HCT116 (cell line): ENCODE data around the gene AGAP1. TPM values are rescaled to one million over a fixed set of nuclear protein-coding genes. Genes with fewer than 3 reads are reported as not detected.

Source experiments
- ATAC-seq: fragments of 200-7000 bp; cut with Tn5 transposase; 2 replicates; pipeline ENCODE4 v1.9.1; 2020; ENCODE audit warnings: mild to moderate bottlenecking, moderate library complexity
- BruUV-seq: library from RNA; stranded (reverse); fragments of 400-500 nt; replicated peaks from 2 replicates; lab custom pipeline; 2021; lab: Mats Ljungman, UMichigan
- CTCF ChIA-PET: fragments of 300-600 bp; sonication (Branson Sonifier 250); formaldehyde crosslinking; loops from one replicate; lab custom pipeline; 2021; ENCODE audit warnings: antibody characterized with exemption; lab: Charles Lee
- POLR2A ChIA-PET: fragments of 300-600, 350-600 bp; sonication (Branson Sonifier 250); formaldehyde crosslinking; loops from one replicate; lab custom pipeline; 2021; ENCODE audit warnings: antibody characterized with exemption; lab: Charles Lee
- RAD21 ChIA-PET, 2 experiments: fragments of 300-600 bp; sonication (Branson Sonifier 250); formaldehyde crosslinking; loops; one replicate each; lab custom pipeline; 2023; ENCODE audit warnings: low total read pairs in 2 of 2; ENCODE audit not compliant: uncharacterized antibody in 2 of 2, unreplicated experiment in 2 of 2, low non-redundant PET in 1 of 2; lab: Charles Lee
- DNase-seq: peaks from one replicate; pipeline ENCODE4 v3.0.0-alpha.2; 2010; ENCODE audit warnings: low read depth, low spot score
- H2AFZ ChIP-seq: fragments of 200-600 bp; shearing (Covaris generic), sonication (generic); 2 replicates; pipeline ENCODE4 v1.6.1; 2017; ENCODE audit warnings: low read depth, mixed run types, mixed read lengths, antibody characterized with exemption, low read length; ENCODE audit not compliant: poor library complexity, severe bottlenecking
- H3K27ac ChIP-seq: 2 replicates; pipeline ENCODE4 v1.5.1; 2012; ENCODE audit warnings: low read depth, low read length
- H3K27me3 ChIP-seq: fragments of 200-600 bp; sonication (generic); 2 replicates; pipeline ENCODE4 v1.6.1; 2016; ENCODE audit warnings: mixed run types, low read length, mixed read lengths; ENCODE audit not compliant: insufficient read depth
- H3K36me3 ChIP-seq, 2 experiments: fragments of 200-500 bp in 1 of 2; fragments of 200-600 bp in 1 of 2; sonication (Bioruptor generic) in 1 of 2; sonication (generic) in 1 of 2; 2 replicates each; pipeline versions ENCODE4 v1.5.1 to v1.6.1; 2014 to 2016; ENCODE audit warnings: low read length in 2 of 2, inconsistent platforms in 1 of 2, mixed read lengths in 1 of 2, mixed run types in 1 of 2; ENCODE audit not compliant: insufficient read depth in 2 of 2, control insufficient read depth in 1 of 2
- H3K4me1 ChIP-seq, 2 experiments: fragments of 200-600 bp in 1 of 2; sonication (generic) in 1 of 2; 2 replicates each; pipeline versions ENCODE4 v1.5.1 to v1.6.1; 2012 to 2017; ENCODE audit warnings: low read length in 2 of 2, inconsistent platforms in 1 of 2, mild to moderate bottlenecking in 1 of 2, mixed read lengths in 1 of 2, mixed run types in 1 of 2, moderate library complexity in 1 of 2; ENCODE audit not compliant: insufficient read depth in 2 of 2, control insufficient read depth in 1 of 2
- H3K4me2 ChIP-seq: fragments of 200-600 bp; sonication (generic); 2 replicates; pipeline ENCODE4 v1.6.1; 2017; ENCODE audit warnings: mixed run types, low read length, mixed read lengths
- H3K4me3 ChIP-seq, 2 experiments: fragments of 200-600 bp in 1 of 2; sonication (generic) in 1 of 2; replicated peaks in 1 of 2; 2 replicates each; pipeline ENCODE4 v1.5.1; 2011 to 2016; ENCODE audit warnings: low read length in 2 of 2, control low read depth in 1 of 2, low read depth in 1 of 2, mild to moderate bottlenecking in 1 of 2, mixed read lengths in 1 of 2, mixed run types in 1 of 2
- H3K79me2 ChIP-seq: fragments of 200-600 bp; sonication (generic); 2 replicates; pipeline ENCODE4 v1.6.1; 2017; ENCODE audit warnings: mild to moderate bottlenecking, mixed run types, low read length, moderate library complexity, mixed read lengths; ENCODE audit not compliant: insufficient read depth
- H3K9ac ChIP-seq: fragments of 200-600 bp; sonication (generic); 2 replicates; pipeline ENCODE4 v1.6.1; 2016; ENCODE audit warnings: low read length, mixed read lengths
- H3K9me2 ChIP-seq: fragments of 200-600 bp; sonication (generic), shearing (Covaris generic); 2 replicates; pipeline ENCODE4 v1.6.1; 2017; ENCODE audit warnings: mixed run types, mild to moderate bottlenecking, moderate library complexity; ENCODE audit not compliant: insufficient read depth
- H3K9me3 ChIP-seq, 2 experiments: fragments of 200-500 bp in 1 of 2; fragments of 200-600 bp in 1 of 2; sonication (Bioruptor generic) in 1 of 2; sonication (generic) in 1 of 2; 2 replicates each; pipeline ENCODE4 v1.6.1; 2014 to 2017; ENCODE audit warnings: low read length in 2 of 2, mixed read lengths in 2 of 2, inconsistent platforms in 1 of 2, low read depth in 1 of 2, mild to moderate bottlenecking in 1 of 2, mixed run types in 1 of 2, moderate library complexity in 1 of 2; ENCODE audit not compliant: control insufficient read depth in 1 of 2, insufficient read depth in 1 of 2
- H4K20me1 ChIP-seq: fragments of 200-600 bp; sonication (generic), shearing (Covaris generic); 2 replicates; pipeline ENCODE4 v1.6.1; 2017; ENCODE audit warnings: mixed run types, mild to moderate bottlenecking, moderate library complexity; ENCODE audit not compliant: insufficient read depth
- CBX3 ChIP-seq: IDR thresholded peaks from 2 replicates; pipeline ENCODE4 v1.6.1; 2012; ENCODE audit warnings: low read depth
- CEBPB ChIP-seq: IDR thresholded peaks from 2 replicates; pipeline ENCODE4 v1.6.1; 2012; ENCODE audit warnings: low read depth
- EGR1 ChIP-seq: IDR thresholded peaks from 2 replicates; pipeline ENCODE4 v1.6.1; 2012; ENCODE audit warnings: low read depth
- EZH2phosphoT487 ChIP-seq: fragments of 200-600 bp; IDR thresholded peaks from 2 replicates; pipeline ENCODE4 v1.6.1; 2018; ENCODE audit warnings: antibody characterized with exemption, borderline replicate concordance
- FOSL1 ChIP-seq: IDR thresholded peaks from 2 replicates; pipeline ENCODE4 v1.6.1; 2012; ENCODE audit warnings: low read depth
- JUND ChIP-seq: IDR thresholded peaks from 2 replicates; pipeline ENCODE4 v1.6.1; 2012
- POLR2A ChIP-seq: IDR thresholded peaks from 2 replicates; pipeline ENCODE4 v1.7.0; 2011; ENCODE audit warnings: borderline replicate concordance; ENCODE audit not compliant: insufficient read depth, insufficient read length; ENCODE audit errors: extremely low read depth
- RAD21 ChIP-seq: IDR thresholded peaks from 2 replicates; pipeline ENCODE4 v1.6.1; 2012; ENCODE audit warnings: low read depth, mild to moderate bottlenecking
- SIN3A ChIP-seq: IDR thresholded peaks from 2 replicates; pipeline ENCODE4 v1.6.1; 2012; ENCODE audit warnings: low read depth
- TCF7L2 ChIP-seq: IDR thresholded peaks from 2 replicates; pipeline ENCODE4 v1.7.0; 2011; ENCODE audit warnings: borderline replicate concordance, inconsistent platforms; ENCODE audit not compliant: insufficient read depth, insufficient read length; ENCODE audit errors: extremely low read depth
- ZNF274 ChIP-seq: fragments of 200-500 bp; sonication (Bioruptor generic); IDR thresholded peaks from 2 replicates; pipeline ENCODE4 v1.6.1; 2014; ENCODE audit warnings: mild to moderate bottlenecking, low read depth, low read length, inconsistent platforms
- intact Hi-C: fragments of 100-400 bp; cut with micrococcal nuclease; formaldehyde crosslinking; loops from 2 replicates; pipeline ENCODE4 v1.10.0; 2022
- total RNA-seq: library from RNA; stranded (reverse); gene quantifications from one replicate; pipeline ENCODE4 v1.2.1, GENCODE V29; 2021; ENCODE audit not compliant: unreplicated experiment
- TF ChIP-seq, protein P1 (sequence below), 3 experiments: fragments of 200-600 bp in 1 of 3; sonication (generic) in 1 of 3; IDR thresholded peaks in 2 of 3; conservative IDR thresholded peaks in 1 of 3; 2 replicates each; pipeline ENCODE4 v1.5.1; 2012 to 2017; ENCODE audit warnings: low read depth in 2 of 3, low read length in 2 of 3, antibody characterized with exemption in 1 of 3, borderline replicate concordance in 1 of 3, control low read depth in 1 of 3, mild to moderate bottlenecking in 1 of 3, mixed read lengths in 1 of 3, mixed run types in 1 of 3, moderate library complexity in 1 of 3; ENCODE audit not compliant: insufficient read depth in 1 of 3
- TF ChIP-seq, protein P2 (sequence below): IDR thresholded peaks from 2 replicates; pipeline ENCODE4 v1.6.1; 2012
- TF ChIP-seq, protein P3 (sequence below): IDR thresholded peaks from 2 replicates; pipeline ENCODE4 v1.6.1; 2012; ENCODE audit warnings: low read depth
- TF ChIP-seq, protein P4 (sequence below): IDR thresholded peaks from 2 replicates; pipeline ENCODE4 v1.6.1; 2011; ENCODE audit warnings: mild to moderate bottlenecking, low read length, moderate library complexity; ENCODE audit not compliant: insufficient replicate concordance; ENCODE audit errors: extremely low read depth

The AGAP1 gene
- total RNA-seq, 1 experiment from 2014 or later = 43.8 TPM

DNA sequence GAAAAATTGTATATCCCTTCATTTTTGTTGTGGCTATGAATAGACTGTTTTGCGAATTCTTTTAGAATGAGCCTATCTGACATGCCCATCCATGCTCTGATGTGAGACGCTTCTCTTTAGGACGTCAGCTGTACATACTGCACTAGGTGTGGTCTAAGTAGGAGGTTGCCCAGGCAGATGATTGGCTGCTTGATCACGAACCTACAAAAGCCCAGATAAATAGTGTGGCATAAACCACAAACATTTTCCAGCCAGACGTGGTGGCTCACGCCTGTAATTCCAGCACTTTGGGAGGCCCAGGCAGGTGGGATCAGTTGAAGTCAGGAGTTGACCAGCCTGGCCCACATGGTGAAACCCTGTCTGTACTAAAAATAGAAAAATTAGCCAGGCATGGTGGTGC is 251.8 kb downstream of the AGAP1 start:
- ChIA-PET CTCF (interaction anchor here (0.6 to 2.2 kb wide), 24 partner anchors 9 to 638 kb away, joined by 3 to 69 read pairs (median 4); no protein-coding TSS in a partner anchor), RAD21 (interaction anchor here (0.6 to 1.6 kb wide), 4 partner anchors 67 to 610 kb away, joined by 3 to 9 read pairs (median 4); no protein-coding TSS in a partner anchor), POLR2A (no interaction called here)
- DNase-seq (no peak), ATAC-seq (no peak)
- no TSS peak for BruUV-seq
- H3K27ac ChIP-seq = no peak overlapping the region
- H3K36me3 ChIP-seq = peaks cover 5 to 9% of the 10 kb centered on the region in 2 experiments; a peak in 1 of 4 replicates
- H3K9ac ChIP-seq = no peak overlapping the region
- no peaks in the 10 kb centered on the region for H3K27me3 ChIP-seq
- 0 out of 2 replicates have a peak overlapping the region, but pooled peaks have one; percentile 0 for H3K4me2 ChIP-seq
- no peaks in the 10 kb centered on the region for H4K20me1 ChIP-seq
- TF ChIP-seq TCF7L2 = no peak
- TF ChIP-seq, protein P1, sequence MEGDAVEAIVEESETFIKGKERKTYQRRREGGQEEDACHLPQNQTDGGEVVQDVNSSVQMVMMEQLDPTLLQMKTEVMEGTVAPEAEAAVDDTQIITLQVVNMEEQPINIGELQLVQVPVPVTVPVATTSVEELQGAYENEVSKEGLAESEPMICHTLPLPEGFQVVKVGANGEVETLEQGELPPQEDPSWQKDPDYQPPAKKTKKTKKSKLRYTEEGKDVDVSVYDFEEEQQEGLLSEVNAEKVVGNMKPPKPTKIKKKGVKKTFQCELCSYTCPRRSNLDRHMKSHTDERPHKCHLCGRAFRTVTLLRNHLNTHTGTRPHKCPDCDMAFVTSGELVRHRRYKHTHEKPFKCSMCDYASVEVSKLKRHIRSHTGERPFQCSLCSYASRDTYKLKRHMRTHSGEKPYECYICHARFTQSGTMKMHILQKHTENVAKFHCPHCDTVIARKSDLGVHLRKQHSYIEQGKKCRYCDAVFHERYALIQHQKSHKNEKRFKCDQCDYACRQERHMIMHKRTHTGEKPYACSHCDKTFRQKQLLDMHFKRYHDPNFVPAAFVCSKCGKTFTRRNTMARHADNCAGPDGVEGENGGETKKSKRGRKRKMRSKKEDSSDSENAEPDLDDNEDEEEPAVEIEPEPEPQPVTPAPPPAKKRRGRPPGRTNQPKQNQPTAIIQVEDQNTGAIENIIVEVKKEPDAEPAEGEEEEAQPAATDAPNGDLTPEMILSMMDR (IDR thresholded peaks at IDR 0.05 in 2 of 3, conservative IDR thresholded peaks at IDR 0.05 in 1 of 3; ENCODE audit: borderline replicate concordance in 1 of 3, insufficient read depth in 1 of 3, low read depth in 2 of 3, low read length in 2 of 3) = no peak
- no peak for TF ChIP-seq SIN3A
- TF ChIP-seq, protein P2, sequence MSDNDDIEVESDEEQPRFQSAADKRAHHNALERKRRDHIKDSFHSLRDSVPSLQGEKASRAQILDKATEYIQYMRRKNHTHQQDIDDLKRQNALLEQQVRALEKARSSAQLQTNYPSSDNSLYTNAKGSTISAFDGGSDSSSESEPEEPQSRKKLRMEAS = no peak
- TF ChIP-seq POLR2A = no peak
- TF ChIP-seq ZNF274 = no peak
- TF ChIP-seq, protein P3, sequence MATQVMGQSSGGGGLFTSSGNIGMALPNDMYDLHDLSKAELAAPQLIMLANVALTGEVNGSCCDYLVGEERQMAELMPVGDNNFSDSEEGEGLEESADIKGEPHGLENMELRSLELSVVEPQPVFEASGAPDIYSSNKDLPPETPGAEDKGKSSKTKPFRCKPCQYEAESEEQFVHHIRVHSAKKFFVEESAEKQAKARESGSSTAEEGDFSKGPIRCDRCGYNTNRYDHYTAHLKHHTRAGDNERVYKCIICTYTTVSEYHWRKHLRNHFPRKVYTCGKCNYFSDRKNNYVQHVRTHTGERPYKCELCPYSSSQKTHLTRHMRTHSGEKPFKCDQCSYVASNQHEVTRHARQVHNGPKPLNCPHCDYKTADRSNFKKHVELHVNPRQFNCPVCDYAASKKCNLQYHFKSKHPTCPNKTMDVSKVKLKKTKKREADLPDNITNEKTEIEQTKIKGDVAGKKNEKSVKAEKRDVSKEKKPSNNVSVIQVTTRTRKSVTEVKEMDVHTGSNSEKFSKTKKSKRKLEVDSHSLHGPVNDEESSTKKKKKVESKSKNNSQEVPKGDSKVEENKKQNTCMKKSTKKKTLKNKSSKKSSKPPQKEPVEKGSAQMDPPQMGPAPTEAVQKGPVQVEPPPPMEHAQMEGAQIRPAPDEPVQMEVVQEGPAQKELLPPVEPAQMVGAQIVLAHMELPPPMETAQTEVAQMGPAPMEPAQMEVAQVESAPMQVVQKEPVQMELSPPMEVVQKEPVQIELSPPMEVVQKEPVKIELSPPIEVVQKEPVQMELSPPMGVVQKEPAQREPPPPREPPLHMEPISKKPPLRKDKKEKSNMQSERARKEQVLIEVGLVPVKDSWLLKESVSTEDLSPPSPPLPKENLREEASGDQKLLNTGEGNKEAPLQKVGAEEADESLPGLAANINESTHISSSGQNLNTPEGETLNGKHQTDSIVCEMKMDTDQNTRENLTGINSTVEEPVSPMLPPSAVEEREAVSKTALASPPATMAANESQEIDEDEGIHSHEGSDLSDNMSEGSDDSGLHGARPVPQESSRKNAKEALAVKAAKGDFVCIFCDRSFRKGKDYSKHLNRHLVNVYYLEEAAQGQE = no peak
- no peak for TF ChIP-seq FOSL1
- TF ChIP-seq CEBPB = no peak
- TF ChIP-seq JUND = no peak
- no peak for TF ChIP-seq RAD21
- no peak for TF ChIP-seq CBX3
- TF ChIP-seq EGR1 = no peak
- no peak for TF ChIP-seq EZH2phosphoT487
- TF ChIP-seq, protein P4, sequence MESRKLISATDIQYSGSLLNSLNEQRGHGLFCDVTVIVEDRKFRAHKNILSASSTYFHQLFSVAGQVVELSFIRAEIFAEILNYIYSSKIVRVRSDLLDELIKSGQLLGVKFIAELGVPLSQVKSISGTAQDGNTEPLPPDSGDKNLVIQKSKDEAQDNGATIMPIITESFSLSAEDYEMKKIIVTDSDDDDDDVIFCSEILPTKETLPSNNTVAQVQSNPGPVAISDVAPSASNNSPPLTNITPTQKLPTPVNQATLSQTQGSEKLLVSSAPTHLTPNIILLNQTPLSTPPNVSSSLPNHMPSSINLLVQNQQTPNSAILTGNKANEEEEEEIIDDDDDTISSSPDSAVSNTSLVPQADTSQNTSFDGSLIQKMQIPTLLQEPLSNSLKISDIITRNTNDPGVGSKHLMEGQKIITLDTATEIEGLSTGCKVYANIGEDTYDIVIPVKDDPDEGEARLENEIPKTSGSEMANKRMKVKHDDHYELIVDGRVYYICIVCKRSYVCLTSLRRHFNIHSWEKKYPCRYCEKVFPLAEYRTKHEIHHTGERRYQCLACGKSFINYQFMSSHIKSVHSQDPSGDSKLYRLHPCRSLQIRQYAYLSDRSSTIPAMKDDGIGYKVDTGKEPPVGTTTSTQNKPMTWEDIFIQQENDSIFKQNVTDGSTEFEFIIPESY = no peak
- H2AFZ ChIP-seq = no peak overlapping the region
- H3K4me3 ChIP-seq = no peak overlapping the region
- intact Hi-C loops = loop anchor here (5.0 to 10.0 kb wide), 4 partner anchors 71 to 1191 kb away; no protein-coding TSS in a partner anchor
- no peaks in the 10 kb centered on the region for H3K9me2 ChIP-seq
- H3K79me2 ChIP-seq = peaks cover 9% of the 10 kb centered on the region; the same call in 1 of the 2 replicates
- peaks cover 0 to 11% of the 10 kb centered on the region in 2 experiments; a peak in 2 of 4 replicates for H3K4me1 ChIP-seq
- no peaks in the 10 kb centered on the region for H3K9me3 ChIP-seq
